ENCODE results near the gene ASCL2. TPM values are rescaled to one million over a fixed set of nuclear protein-coding genes. Genes with fewer than 3 reads are reported as not detected.

Gene ASCL2
- total and polyA plus RNA-seq, 2 experiments from 2014 or later: not detected

DNA sequence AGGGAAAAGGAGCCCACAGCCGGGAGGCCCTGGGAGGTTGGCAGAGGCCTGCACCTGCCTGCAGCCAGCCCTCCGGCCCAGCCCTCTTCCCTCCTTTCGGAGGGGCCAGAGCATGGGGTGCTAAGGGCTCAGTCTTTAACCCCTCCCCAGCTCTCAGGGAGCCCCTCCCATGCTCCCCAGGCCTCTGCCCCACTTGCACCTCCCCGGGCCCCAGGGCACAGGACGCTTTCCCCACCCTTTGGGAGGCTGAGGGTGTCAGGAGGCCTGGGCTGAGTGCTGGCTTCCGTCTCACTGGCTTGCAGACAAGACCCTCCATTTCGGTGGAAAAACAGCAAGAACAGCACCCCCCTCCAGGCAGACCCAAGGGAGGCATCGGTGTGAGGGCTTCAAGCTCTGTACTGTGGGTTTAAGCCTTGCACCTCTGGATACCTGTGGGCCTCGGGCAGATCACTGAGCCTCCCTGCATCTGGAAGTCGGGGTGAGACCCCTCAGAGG is 7.3 kb downstream of the ASCL2 start:
- no peak for DNase-seq (ENCODE audit: low read depth in 1 of 2, low spot score in 1 of 2)
- no peak overlapping the region for H3K4me3 ChIP-seq

DNA sequence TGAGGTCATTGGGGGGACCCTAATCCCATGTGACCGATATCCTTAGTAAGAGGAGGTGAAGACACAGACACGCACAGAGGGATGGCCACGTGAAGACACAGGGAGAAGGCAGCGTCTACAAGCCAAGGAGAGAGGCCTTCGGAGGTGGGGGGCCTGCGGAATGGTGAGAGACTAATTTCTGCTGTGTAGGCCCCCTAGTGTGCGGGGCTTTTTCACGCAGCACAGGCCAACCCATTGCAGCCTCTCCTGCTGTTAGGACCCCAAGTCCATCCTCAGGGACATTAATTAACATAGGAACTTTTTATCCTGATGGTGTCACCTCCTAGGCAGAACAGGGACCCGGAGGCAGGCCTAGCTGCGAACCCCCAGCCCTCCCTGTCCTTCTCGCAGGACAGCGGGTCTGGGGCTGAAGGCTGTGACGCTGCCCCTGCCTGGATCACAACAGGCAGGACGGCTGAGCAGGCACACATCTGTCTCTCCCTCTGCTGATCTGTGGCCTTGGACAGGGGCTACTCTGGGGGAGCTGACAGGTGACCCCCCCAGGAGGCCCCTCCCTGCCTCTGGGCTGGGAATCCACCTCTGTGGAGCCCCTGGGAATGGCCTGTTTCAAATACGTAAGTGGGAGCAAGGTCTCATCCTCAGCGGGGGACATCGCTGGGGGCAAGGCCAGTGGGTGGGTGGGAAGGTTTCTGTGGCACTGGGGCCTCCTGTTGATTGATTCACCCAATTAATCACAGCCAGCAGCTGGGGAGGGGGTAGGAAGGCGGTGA is 7.9 kb downstream of the ASCL2 start:
- no peaks in the 10 kb centered on the region for H3K36me3 ChIP-seq
- peaks cover 32% of the 10 kb centered on the region for H3K27me3 ChIP-seq
- no peak overlapping the region for H3K4me3 ChIP-seq
- no peaks in the 10 kb centered on the region for H3K9me3 ChIP-seq (ENCODE audit: low read depth)
- no peak for DNase-seq (ENCODE audit: low read depth in 1 of 2, low spot score in 1 of 2)
- H3K27ac ChIP-seq: no peak overlapping the region
- no peaks in the 10 kb centered on the region for H3K4me1 ChIP-seq (ENCODE audit: low read depth)
- TF ChIP-seq CTCF (IDR thresholded peaks at IDR 0.05; ENCODE audit: low read depth, low read length): no peak

More for the DNA sequence above, 7.3 kb downstream of the ASCL2 start:
- H3K36me3 ChIP-seq: no peaks in the 10 kb centered on the region
- no peaks in the 10 kb centered on the region for H3K9me3 ChIP-seq (ENCODE audit: low read depth)
- no peak overlapping the region for H3K27ac ChIP-seq
- no peak for TF ChIP-seq CTCF (IDR thresholded peaks at IDR 0.05; ENCODE audit: low read depth, low read length)
- peaks cover 39% of the 10 kb centered on the region for H3K27me3 ChIP-seq
- H3K4me1 ChIP-seq (ENCODE audit: low read depth): no peaks in the 10 kb centered on the region

DNA sequence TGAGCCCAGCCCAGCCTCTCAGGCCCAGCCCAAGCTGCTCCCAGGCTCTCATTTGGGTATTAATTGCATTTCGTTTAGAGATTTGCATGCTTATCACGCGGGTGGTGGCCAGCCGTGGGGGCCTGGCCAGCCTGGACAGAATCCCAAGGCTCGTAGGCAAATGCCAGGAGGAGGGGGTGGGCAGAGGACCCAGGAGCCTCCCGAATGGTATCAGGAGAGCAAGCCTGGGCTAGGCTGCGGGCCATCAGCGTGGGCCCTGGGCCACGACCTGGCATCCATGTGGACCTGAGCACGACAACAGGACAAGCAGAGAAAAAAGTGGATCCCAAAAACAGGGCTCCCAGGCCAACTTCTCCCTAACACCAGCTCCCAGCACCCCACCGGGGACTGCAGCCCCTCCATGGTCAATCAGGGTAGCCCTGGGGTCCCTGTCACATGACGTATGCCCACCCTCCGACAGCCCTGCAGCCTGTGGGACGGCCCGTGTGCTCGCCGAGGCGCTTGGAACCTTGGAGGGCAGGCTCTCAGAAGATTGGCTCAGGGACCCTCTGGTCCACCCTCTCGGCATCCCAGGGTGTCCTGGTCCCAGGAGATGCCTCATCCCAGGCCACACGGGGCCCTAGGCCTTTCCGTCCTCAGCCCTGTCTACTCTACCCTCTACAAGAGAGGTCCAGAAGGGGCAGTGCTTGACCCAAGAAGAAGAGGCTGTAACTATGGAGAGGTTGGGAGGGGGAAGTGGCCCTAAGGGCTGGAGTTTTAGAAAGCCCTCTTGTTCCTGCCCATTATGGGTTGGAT is 8.8 kb downstream of the ASCL2 start:
- no peak for TF ChIP-seq CTCF (IDR thresholded peaks at IDR 0.05; ENCODE audit: low read depth, low read length)
- no peak for DNase-seq (ENCODE audit: low read depth in 1 of 2, low spot score in 1 of 2)
- Histone ChIP-seq H3K9me3 (ENCODE audit: low read depth) (no peaks in the 10 kb centered on the region), H3K27me3 (peaks cover 24% of the 10 kb centered on the region), H3K36me3 (no peaks in the 10 kb centered on the region), H3K4me1 (ENCODE audit: low read depth) (no peaks in the 10 kb centered on the region), H3K27ac (no peak overlapping the region), H3K4me3 (no peak overlapping the region)

- H3K27me3 ChIP-seq: peaks cover 15% of the 10 kb centered on the region
- no peak overlapping the region for H3K4me3 ChIP-seq
- H3K9me3 ChIP-seq (ENCODE audit: low read depth): no peaks in the 10 kb centered on the region
- no peak overlapping the region for H3K27ac ChIP-seq
- no peak for TF ChIP-seq CTCF (IDR thresholded peaks at IDR 0.05; ENCODE audit: low read depth, low read length)
- no peak for DNase-seq (ENCODE audit: low read depth in 1 of 2, low spot score in 1 of 2)
- no peaks in the 10 kb centered on the region for H3K36me3 ChIP-seq
- no peaks in the 10 kb centered on the region for H3K4me1 ChIP-seq (ENCODE audit: low read depth)
These were observed 9.7 kb downstream of the ASCL2 start for GRCh38 chr11:2260491-2261364.

DNA sequence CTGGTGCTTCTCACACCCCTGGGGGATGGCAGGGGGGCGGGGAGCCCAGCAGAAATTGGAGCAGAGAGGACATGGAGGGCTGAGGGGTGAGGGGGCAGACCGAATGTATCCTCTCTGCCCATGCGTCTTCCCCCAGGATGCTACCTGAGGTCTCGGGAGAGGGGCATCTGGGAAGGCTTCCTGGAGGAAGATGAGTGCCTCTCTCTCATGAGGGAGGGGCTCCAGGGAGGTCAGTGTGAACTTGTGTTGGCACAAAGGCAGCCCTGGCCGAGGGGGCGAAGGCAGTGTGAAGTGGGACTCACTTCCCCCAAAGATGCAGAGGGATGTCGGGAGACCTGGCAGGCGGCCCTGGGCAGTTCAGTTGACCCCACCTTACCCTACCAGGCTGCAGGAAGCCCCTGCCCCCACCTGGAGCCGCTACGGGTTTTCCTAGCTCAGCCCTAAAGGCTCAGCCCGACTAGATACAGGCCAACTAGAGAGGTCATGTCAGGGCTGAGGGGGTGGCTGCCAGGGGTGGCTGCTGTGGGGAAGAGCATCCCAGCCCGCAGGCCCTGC is 10.4 kb downstream of the ASCL2 start:
- Histone ChIP-seq H3K4me3 (no peak overlapping the region), H3K4me1 (ENCODE audit: low read depth) (no peaks in the 10 kb centered on the region), H3K27me3 (peaks cover 7% of the 10 kb centered on the region), H3K9me3 (ENCODE audit: low read depth) (no peaks in the 10 kb centered on the region), H3K36me3 (no peaks in the 10 kb centered on the region), H3K27ac (no peak overlapping the region)
- DNase-seq (ENCODE audit: low read depth in 1 of 2, low spot score in 1 of 2): no peak
- TF ChIP-seq CTCF (IDR thresholded peaks at IDR 0.05; ENCODE audit: low read depth, low read length): no peak
